ENCODE measurements around the gene SLC25A47. TPM values are rescaled to one million over a fixed set of nuclear protein-coding genes. Genes with fewer than 3 reads are reported as not detected.

SLC25A47 gene
- total and polyA plus RNA-seq, 8 donors, result 0.07 to 0.28 (median 0.12) TPM; not detected in 4

DNA sequence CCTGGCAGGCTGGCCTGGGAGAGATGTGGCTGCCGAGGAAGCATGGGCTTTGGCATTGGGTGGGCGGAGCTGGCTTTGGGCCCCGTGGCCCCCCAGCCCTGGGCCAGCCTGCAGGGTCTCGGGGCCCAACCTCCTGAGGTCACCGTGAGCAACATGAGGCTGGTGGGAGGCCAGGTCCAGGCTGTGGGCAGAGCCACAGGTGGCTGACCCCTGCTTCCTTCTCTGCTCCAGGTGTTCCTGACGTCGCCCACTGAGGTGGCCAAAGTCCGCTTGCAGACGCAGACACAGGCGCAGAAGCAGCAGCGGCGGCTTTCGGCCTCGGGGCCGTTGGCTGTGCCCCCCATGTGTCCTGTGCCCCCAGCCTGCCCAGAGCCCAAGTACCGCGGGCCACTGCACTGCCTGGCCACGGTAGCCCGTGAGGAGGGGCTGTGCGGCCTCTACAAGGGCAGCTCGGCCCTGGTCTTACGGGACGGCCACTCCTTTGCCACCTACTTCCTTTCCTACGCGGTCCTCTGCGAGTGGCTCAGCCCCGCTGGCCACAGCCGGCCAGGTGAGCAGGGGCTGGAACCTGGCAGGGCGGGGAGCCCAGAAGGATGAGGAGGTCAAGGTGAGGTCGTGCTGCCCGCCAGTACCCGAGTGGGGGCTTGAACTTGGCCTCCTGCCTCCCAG is 5.5 kb downstream of the SLC25A47 start:
- no peak for FAIRE-seq
- DNase-seq, result peak in 5 of 6 donors; percentile 49 to 82 (median 70)
- peak; percentile 74 to 87 (median 75) for ATAC-seq
- WGBS, 2 donors, result 37 to 38% methylated on average over 32 of the region's 32 CpGs
- Histone ChIP-seq H3K4me3 (peak overlapping the region in 2 of 4 donors; percentile 3 to 4), H3K4me1 (peaks cover 0 to 3% (median 0%) of the 10 kb centered on the region in 3 donors), H3K9me3 (no peaks in the 10 kb centered on the region), H3K27me3 (no peaks in the 10 kb centered on the region), H3K36me3 (no peaks in the 10 kb centered on the region), H3K27ac (peak overlapping the region; percentile 42 to 72 (median 52))
- intact Hi-C loops (cut with DNase I), result no loop called here
- TF ChIP-seq, protein P1, sequence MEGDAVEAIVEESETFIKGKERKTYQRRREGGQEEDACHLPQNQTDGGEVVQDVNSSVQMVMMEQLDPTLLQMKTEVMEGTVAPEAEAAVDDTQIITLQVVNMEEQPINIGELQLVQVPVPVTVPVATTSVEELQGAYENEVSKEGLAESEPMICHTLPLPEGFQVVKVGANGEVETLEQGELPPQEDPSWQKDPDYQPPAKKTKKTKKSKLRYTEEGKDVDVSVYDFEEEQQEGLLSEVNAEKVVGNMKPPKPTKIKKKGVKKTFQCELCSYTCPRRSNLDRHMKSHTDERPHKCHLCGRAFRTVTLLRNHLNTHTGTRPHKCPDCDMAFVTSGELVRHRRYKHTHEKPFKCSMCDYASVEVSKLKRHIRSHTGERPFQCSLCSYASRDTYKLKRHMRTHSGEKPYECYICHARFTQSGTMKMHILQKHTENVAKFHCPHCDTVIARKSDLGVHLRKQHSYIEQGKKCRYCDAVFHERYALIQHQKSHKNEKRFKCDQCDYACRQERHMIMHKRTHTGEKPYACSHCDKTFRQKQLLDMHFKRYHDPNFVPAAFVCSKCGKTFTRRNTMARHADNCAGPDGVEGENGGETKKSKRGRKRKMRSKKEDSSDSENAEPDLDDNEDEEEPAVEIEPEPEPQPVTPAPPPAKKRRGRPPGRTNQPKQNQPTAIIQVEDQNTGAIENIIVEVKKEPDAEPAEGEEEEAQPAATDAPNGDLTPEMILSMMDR (IDR thresholded peaks at IDR 0.05), result no peak

DNA sequence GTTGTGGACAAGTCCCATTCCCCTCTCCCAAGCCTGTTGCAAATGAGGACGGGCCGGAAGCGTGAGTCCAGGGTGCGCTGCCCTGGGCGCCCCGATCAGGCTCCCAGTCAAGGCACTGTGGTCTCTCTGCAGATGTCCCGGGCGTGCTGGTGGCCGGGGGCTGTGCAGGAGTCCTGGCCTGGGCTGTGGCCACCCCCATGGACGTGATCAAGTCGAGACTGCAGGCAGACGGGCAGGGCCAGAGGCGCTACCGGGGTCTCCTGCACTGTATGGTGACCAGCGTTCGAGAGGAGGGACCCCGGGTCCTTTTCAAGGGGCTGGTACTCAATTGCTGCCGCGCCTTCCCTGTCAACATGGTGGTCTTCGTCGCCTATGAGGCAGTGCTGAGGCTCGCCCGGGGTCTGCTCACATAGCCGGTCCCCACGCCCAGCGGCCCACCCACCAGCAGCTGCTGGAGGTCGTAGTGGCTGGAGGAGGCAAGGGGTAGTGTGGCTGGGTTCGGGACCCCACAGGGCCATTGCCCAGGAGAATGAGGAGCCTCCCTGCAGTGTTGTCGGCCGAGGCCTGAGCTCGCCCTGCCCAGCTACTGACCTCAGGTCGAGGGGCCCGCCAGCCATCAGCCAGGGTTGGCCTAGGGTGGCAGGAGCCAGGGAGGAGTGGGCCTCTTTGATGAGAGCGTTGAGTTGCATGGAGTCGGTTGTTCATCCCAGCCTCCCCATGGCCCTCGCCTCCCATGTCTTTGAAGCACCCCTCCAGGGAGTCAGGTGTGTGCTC is 6.3 kb downstream of the SLC25A47 start:
- FAIRE-seq (no peak), DNase-seq (no peak), ATAC-seq (peak in 3 of 4 donors; percentile 4 to 39 (median 4))
- peaks cover 0 to 3% (median 0%) of the 10 kb centered on the region in 3 donors for H3K4me1 ChIP-seq
- 90 to 91% methylated on average over 36 of the region's 36 CpGs for WGBS, 2 donors
- H3K27me3 ChIP-seq, result no peaks in the 10 kb centered on the region
- no peak overlapping the region for H3K4me3 ChIP-seq
- H3K9me3 ChIP-seq, result no peaks in the 10 kb centered on the region
- H3K36me3 ChIP-seq, result no peaks in the 10 kb centered on the region
- intact Hi-C loops (cut with DNase I), result no loop called here
- peak overlapping the region in 2 of 4 donors; percentile 51 to 72 for H3K27ac ChIP-seq
- TF ChIP-seq, protein P1 (IDR thresholded peaks at IDR 0.05), result no peak

DNA sequence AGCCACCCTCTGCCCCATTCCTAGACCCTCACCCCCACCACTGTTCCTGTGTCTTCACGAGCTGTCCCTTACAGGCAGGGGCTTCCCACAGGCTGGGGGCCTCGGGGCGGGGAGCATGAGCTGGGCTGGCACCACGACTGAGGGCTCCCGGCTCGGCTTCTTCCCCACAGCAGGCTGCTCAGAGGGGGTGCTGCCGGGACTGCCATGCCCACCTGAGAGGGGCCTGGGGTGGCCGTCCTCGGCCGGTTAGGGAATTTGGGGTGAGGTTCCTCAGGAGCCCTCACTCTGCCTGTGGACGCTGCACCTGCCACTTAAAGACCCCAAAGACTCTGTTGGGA is 6.8 kb downstream of the SLC25A47 start:
- Histone ChIP-seq H3K4me3 (no peak overlapping the region), H3K27me3 (no peaks in the 10 kb centered on the region), H3K27ac (no peak overlapping the region), H3K36me3 (no peaks in the 10 kb centered on the region), H3K9me3 (no peaks in the 10 kb centered on the region), H3K4me1 (peaks cover 0 to 3% (median 0%) of the 10 kb centered on the region in 3 donors)
- FAIRE-seq (no peak), DNase-seq (peak in 1 of 6 donors; percentile 68), ATAC-seq (no peak)
- TF ChIP-seq, protein P1 (IDR thresholded peaks at IDR 0.05), result no peak
- intact Hi-C loops (cut with DNase I), result no loop called here
- 89 to 92% methylated on average over 11 of the region's 11 CpGs for WGBS, 2 donors

DNA sequence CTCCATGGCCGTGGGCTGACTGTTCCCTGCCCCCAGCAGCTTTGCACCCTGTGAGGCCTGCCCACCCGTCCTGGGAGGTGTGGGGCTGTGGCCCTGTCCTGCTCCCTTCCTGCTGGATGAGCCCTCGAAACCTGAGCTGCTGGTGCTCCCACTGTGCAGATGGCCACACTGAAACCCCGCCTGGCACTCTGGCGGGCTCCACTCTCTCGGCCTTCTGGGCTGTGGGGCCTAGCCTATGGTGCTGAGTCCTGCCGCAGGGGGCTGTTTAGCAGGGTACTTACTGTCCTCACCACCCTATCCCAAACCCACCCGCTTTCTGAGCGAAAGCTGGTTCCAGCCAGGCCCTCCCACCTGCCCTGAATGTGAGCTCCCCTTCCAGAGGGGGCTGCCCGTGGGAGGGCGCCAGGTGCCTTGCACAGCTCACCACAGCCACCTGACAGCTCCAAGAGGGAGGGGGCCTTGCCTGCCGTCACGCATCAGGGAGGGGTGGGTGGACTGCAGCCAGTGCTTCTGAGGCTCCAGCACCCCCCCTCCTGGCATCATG is 7.3 kb downstream of the SLC25A47 start:
- no peak for FAIRE-seq
- TF ChIP-seq, protein P1 (IDR thresholded peaks at IDR 0.05), result no peak
- Histone ChIP-seq H3K27ac (no peak overlapping the region), H3K4me1 (peaks cover 0 to 3% (median 0%) of the 10 kb centered on the region in 3 donors), H3K4me3 (no peak overlapping the region), H3K9me3 (no peaks in the 10 kb centered on the region), H3K36me3 (no peaks in the 10 kb centered on the region), H3K27me3 (no peaks in the 10 kb centered on the region)
- no peak for ATAC-seq
- 76 to 77% methylated on average over 13 of the region's 13 CpGs for WGBS, 2 donors
- DNase-seq, result peak in 1 of 6 donors; percentile 59
- intact Hi-C loops (cut with DNase I), result no loop called here
